HG03045 (cell line): ENCODE results near the gene ST7.

Experiments
- ATAC-seq: cut with Tn5 transposase; IDR thresholded peaks from one replicate; pipeline ENCODE4 v1.9.1; 2021; ENCODE audit warnings: mild to moderate bottlenecking, moderate library complexity; ENCODE audit not compliant: unreplicated experiment

ST7 gene

GRCh38 chr7:117087639-117088396 lies 134.5 kb downstream of the ST7 start:
- no peak for ATAC-seq

DNA sequence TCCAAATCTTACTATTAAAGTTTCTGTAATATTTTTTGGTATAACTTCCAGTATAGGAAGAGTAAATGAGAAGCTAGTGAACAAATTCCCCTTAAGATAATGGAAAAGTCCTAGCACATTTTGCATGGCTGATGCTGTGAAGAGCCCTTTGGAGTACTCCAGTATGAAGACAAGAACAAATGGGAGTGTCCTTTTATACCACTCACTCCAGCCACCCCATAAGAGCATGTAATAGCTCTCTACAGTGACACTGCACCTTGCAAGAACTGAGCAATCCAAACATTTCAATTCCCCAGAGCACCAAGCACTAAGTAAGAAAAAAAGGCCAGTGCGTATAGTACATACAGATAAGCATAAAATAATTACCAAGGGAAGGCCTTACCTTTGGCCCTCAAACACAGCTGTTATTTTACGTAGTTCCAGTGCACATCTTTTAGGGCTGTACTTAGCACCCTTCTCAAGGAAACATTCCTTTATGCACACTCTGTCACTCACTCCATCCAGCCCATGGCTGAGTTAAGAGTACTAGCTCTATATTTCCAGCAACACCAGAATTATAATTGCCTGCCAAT lies 135.4 kb downstream of the ST7 start:
- no peak for ATAC-seq

GRCh38 chr7:117090791-117091190 lies 137.5 kb downstream of the ST7 start:
- no peak for ATAC-seq

DNA sequence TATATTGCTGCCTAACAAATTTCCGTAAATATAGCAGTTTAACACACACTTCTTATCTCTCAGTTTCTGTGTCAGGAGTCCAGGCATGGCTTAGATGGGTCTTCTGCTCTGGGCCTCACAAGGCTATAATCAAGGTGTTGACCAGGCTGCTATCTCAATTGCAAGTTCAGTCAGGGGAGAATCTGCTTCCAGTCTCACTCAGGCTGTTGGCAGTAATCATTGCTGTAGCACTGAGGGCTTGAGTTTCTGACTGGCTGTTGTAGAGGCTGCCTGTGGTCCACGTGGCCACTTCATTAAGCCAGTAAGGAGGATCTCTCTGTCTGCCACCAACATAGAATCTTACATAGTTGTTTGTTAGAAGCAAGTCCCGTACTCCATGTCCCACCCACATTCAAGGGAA lies 138.4 kb downstream of the ST7 start:
- no peak for ATAC-seq

- ATAC-seq = no peak
Observed at GRCh38 chr7:117092785-117093184, 139.5 kb downstream of the ST7 start.

GRCh38 chr7:117094457-117094856 lies 141.2 kb downstream of the ST7 start:
- no peak for ATAC-seq

DNA sequence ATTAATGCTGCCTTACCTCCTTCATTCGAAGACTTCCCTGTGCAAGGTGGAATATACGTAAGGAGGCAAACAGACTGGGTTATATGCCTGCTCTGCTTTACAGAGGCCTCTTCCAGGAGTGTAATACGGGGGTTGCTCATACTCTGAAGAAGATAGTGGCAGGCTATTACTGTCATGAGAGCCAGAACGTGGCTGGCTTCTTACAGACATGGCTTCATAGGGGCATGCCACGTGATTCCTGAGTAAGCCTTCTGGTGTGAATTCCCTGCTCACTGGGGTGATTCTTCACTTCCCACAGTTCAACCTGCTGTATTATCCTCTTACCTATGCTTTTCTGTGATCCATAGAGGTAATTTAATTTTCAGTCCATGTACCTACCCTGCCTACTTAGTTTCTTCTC lies 141.8 kb downstream of the ST7 start:
- ATAC-seq = no peak

GRCh38 chr7:117096330-117096729 lies 143.0 kb downstream of the ST7 start:
- ATAC-seq = no peak

- ATAC-seq = no peak
Observed at GRCh38 chr7:117096942-117097341, 143.6 kb downstream of the ST7 start.

DNA sequence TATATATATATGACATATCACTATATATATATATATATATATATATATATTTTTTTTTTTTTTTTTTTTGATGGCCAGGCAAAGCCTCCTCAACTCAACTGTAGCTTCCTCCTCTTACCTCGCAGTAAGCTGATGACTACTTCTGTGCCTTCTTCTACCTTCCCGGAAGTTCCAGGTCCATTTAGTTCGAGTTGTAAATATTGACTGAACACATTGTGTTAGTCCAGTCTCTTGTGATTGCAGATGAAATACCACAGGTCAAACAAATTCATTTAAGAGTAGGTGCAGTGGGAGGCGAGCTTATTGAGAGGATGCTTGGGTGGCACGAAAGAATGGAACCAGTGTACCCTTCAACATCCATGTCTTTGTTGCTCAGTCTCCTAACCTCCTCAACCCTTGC lies 144.6 kb downstream of the ST7 start:
- no peak for ATAC-seq

DNA sequence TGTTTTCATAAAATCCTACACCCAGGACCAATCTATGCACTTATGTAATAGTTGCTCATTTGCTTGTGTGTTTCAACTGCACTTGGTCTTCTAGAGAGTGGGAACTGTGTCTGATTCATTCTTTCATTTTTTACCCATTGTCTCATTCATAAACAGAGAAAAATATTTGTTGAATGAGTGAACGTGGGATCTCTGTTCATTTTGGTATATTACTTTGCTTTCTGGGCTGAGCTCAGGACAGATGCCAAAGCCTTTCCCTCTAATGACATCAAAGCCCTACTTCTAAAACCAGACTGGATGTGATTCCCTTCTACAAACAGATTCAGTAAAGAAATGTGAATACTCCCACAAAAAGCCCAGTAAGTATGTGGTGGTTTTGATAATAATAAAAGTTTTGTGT lies 145.2 kb downstream of the ST7 start:
- no peak for ATAC-seq

DNA sequence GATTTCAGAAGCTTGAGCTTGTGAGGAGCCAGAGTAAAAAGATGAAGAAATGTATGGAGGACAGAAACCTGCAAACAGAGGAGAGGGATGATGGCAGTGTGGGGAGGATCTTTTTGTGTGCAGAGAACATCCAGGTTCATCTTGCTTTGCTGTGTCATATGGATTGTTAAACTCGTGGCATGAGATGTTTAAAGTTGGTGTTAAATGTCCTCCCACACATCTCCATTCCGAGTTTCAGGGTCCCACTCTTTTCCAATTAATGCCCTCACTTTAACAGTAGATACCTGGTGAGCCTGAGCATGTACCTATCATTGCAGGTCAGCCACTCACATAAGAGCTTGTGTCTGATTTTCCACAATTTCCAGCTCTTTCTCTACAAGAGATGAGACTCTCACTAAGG lies 147.7 kb downstream of the ST7 start:
- no peak for ATAC-seq

GRCh38 chr7:117110480-117111315 lies 157.4 kb downstream of the ST7 start:
- ATAC-seq = peak; percentile 97

GRCh38 chr7:117111535-117111934 lies 158.2 kb downstream of the ST7 start:
- no peak for ATAC-seq

DNA sequence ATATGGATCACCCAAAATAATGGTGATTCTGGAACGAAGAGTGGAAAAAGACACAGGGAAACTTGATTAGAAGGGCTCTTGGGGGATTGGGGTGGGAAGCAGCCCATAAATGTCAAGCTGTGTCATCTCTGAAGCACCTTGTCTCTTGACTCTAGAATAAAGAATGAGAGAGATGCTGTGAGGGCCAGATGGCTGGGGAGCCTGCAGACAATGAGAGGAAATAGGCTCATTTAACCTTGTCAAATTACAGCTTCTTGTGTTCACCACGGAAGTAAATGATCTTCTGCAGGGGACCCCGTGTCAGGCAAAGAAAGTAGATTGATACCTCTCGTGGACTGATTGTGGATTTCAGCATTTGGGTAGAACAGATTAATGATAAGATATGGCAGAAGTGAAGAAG lies 159.3 kb downstream of the ST7 start:
- ATAC-seq = no peak

GRCh38 chr7:117113871-117114270 lies 160.6 kb downstream of the ST7 start:
- no peak for ATAC-seq

DNA sequence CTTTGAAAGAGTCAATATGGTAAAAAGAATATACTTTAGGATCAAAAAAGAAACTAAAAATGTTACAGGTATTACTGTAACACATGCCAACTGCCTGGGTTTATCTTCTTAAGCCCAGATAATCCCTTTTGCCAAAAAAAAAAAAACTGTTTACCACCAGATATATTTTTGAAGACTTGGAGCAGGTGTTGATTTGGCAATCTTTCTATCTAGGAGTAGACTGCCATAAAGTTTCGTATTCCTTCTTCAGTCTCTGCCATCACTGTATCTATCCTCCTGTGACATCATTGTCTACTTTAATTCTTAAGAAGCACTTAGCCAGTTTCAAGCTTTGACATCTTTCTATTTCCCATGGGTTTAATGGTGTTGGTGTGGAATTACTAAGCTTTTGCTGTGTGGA lies 161.0 kb downstream of the ST7 start:
- no peak for ATAC-seq

- ATAC-seq = no peak
Observed at GRCh38 chr7:117116211-117116610, 162.9 kb downstream of the ST7 start.

- ATAC-seq = no peak
Observed at GRCh38 chr7:117117172-117117571, 163.9 kb downstream of the ST7 start.

DNA sequence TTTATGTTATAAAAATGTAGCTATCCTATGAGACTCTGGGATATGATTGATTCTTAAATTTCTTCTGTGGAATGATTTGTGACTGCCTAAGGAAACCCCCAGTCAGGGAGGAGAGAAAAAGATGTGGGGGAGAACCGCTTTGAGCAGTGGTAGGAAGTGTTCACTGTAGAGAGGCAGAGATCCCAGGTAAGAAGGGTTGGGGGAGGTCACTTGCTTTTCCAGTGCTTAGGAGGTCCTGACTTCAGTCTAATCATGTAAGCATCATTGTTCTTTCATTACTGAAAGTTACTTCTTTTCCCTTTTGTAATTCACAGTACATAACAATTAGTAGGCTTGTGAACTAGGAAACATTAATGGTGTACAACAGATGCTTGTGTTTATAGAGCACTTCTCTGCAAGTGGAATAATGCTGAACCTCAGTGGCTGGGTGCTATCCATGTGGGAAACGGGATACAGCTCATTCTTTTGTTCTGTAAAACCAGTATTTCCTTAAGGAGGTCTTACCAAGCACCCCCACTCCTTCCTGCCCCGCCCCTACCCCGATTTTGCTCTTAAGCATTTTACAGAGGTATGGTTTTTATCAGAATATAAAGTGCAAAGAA lies 165.4 kb downstream of the ST7 start:
- no peak for ATAC-seq

GRCh38 chr7:117119192-117119924 lies 166.1 kb downstream of the ST7 start:
- ATAC-seq = no peak
